ENCODE measurements around the gene CCDC200. TPM values are rescaled to one million over a fixed set of nuclear protein-coding genes. Genes with fewer than 3 reads are reported as not detected.

CCDC200 gene
- total and polyA plus RNA-seq, 2 of the 13 experiments (the other 11 are each of a cell fraction or from before 2014, with no cell fraction given), result not detected

- TF ChIP-seq ZNF253 (CRISPR knock-in tag; IDR thresholded peaks at IDR 0.05; ENCODE audit: borderline replicate concordance) (no peak), DMAP1 (CRISPR knock-in tag; IDR thresholded peaks at IDR 0.05) (no peak; the same call in 1 of the 2 replicates), RBAK (CRISPR knock-in tag; IDR thresholded peaks at IDR 0.05) (no peak), ZNF619 (CRISPR knock-in tag; IDR thresholded peaks at IDR 0.05) (no peak), ELF1 (CRISPR knock-in tag; IDR thresholded peaks at IDR 0.05) (peak; percentile 76), MAF1 (CRISPR knock-in tag; IDR thresholded peaks at IDR 0.05; ENCODE audit: borderline replicate concordance) (no peak), ZNF235 (CRISPR knock-in tag; IDR thresholded peaks at IDR 0.05; ENCODE audit: borderline replicate concordance) (no peak), E2F2 (CRISPR knock-in tag; IDR thresholded peaks at IDR 0.05; ENCODE audit: borderline replicate concordance) (no peak), TFE3 (CRISPR knock-in tag; IDR thresholded peaks at IDR 0.05) (no peak; the same call in 1 of the 2 replicates), ZNF431 (CRISPR knock-in tag; IDR thresholded peaks at IDR 0.05; ENCODE audit: borderline replicate concordance, low read depth) (no peak), DDIT3 (CRISPR knock-in tag; IDR thresholded peaks at IDR 0.05) (no peak), SAP130 (CRISPR knock-in tag; IDR thresholded peaks at IDR 0.05; ENCODE audit: low read depth) (peak; percentile 90), ZNF609 (CRISPR knock-in tag; IDR thresholded peaks at IDR 0.05; ENCODE audit: borderline replicate concordance) (peak; percentile 41; the same call in 1 of the 2 replicates), RFXANK (CRISPR knock-in tag; IDR thresholded peaks at IDR 0.05) (no peak), TAF15 (IDR thresholded peaks at IDR 0.05; ENCODE audit: low read depth, low read length, poor library complexity, severe bottlenecking) (no peak), ZNF329 (CRISPR knock-in tag; IDR thresholded peaks at IDR 0.05; ENCODE audit: low read depth) (no peak), STAG1 (CRISPR knock-in tag; IDR thresholded peaks at IDR 0.05) (peak; percentile 9), ARID2 (CRISPR knock-in tag; IDR thresholded peaks at IDR 0.05; ENCODE audit: borderline replicate concordance) (no peak), ELK4 (CRISPR knock-in tag; IDR thresholded peaks at IDR 0.05; ENCODE audit: borderline replicate concordance) (no peak), MYC (CRISPR knock-in tag; IDR thresholded peaks at IDR 0.05; ENCODE audit: borderline replicate concordance) (no peak)
These were observed 52.3 kb downstream of the CCDC200 start (continued) for GRCh38 chr17:43176119-43176570.

All from HepG2 (cell line).